Right lobe of liver (tissue), 6 donors: ENCODE results near the gene GALNT10. TPM values are rescaled to one million over a fixed set of nuclear protein-coding genes. Genes with fewer than 3 reads are reported as not detected.

Experiments used
- ATAC-seq, 4 donors: fragments of 200-7000 bp; cut with Tn5 transposase; one replicate each; pipeline ENCODE4 v1.9.1; 2020; ENCODE audit warnings: mild to moderate bottlenecking in 4 of 4, moderate library complexity in 4 of 4
- DNase-seq, 3 donors: peaks; one replicate each; pipeline ENCODE4 v3.0.0-alpha.2; 2020
- H3K27ac ChIP-seq, 3 donors: fragments of 200-600 bp; one replicate each; pipeline ENCODE4 v1.8.0; 2022
- H3K27me3 ChIP-seq, 2 donors: fragments of 200-600 bp; one replicate each; pipeline ENCODE4 v1.8.0; 2022
- H3K36me3 ChIP-seq, 4 donors: fragments of 200-600 bp; sonication (generic) in 1 of 4; one replicate each; pipeline versions ENCODE4 v1.5.1 to v1.8.0; 2017 to 2022; ENCODE audit warnings: control low read depth in 1 of 4
- H3K4me1 ChIP-seq, 4 donors: fragments of 200-600 bp; sonication (generic) in 1 of 4; one replicate each; pipeline versions ENCODE4 v1.5.1 to v1.8.0; 2017 to 2022; ENCODE audit warnings: control low read depth in 1 of 4
- H3K4me3 ChIP-seq, 3 donors: fragments of 200-600 bp; one replicate each; pipeline ENCODE4 v1.8.0; 2022
- H3K9me3 ChIP-seq, 4 donors: fragments of 200-600 bp; sonication (generic) in 1 of 4; one replicate each; pipeline versions ENCODE4 v1.5.1 to v1.8.0; 2017 to 2022; ENCODE audit warnings: control low read depth in 1 of 4
- CTCF ChIP-seq, 4 donors: fragments of 200-600 bp in 3 of 4; fragments of 450-650 bp in 1 of 4; IDR thresholded peaks; one replicate each; pipeline versions ENCODE4 v1.5.1 to v1.8.0; 2016 to 2022; ENCODE audit warnings: antibody characterized with exemption in 4 of 4, mild to moderate bottlenecking in 2 of 4
- POLR2A ChIP-seq: fragments of 450-650 bp; IDR thresholded peaks from one replicate; pipeline ENCODE4 v1.6.1; 2017; ENCODE audit warnings: antibody characterized with exemption, mild to moderate bottlenecking
- WGBS: methylation state at CpG from one replicate; pipeline ENCODE4 v1.1.6; 2018; ENCODE audit warnings: low coverage, low lambda C conversion rate; ENCODE audit not compliant: insufficient coverage; ENCODE audit errors: missing lambda C conversion rate; 5-methylcytosine and 5-hydroxymethylcytosine counted together
- intact Hi-C, 2 donors: fragments of 100-400 bp; cut with DNase I; formaldehyde crosslinking; loops; one replicate each; pipeline versions ENCODE4 v1.11.2 to v1.14.1; 2022
- total RNA-seq, 6 experiments: library from RNA; depleted of rRNA in 2 of 6; stranded (reverse); fragments of >200 nt in 2 of 6; fragmentation: NEBNext Ultra II Directional in 3 of 6; extraction: Animal tissue kit (Norgen Biotek cat#: 25700) in 3 of 6; gene quantifications; one replicate each; pipeline versions ENCODE4 v1.1.0 to v1.2.4, GENCODE V29; 2016 to 2023
- donor health status: DM: no; HTN: yes; CAD: no.
- donor health status: DM: no; HTN: no; CAD: no.
- donor health status: DM: no; HTN: no; CAD: no.
- donor health status: DM: no; HTN: yes; CAD: no.
- donor health status: DM: no; HTN: yes; CAD: no.

The GALNT10 gene
- total RNA-seq, 6 experiments from 2014 or later = 4.0 to 9.7 (median 7.1) TPM

GRCh38 chr5:154273028-154273617, 82.6 kb downstream of the GALNT10 start:
- Histone ChIP-seq H3K4me3 (no peak overlapping the region), H3K27ac (no peak overlapping the region), H3K36me3 (no peaks in the 10 kb centered on the region), H3K9me3 (no peaks in the 10 kb centered on the region), H3K27me3 (no peaks in the 10 kb centered on the region), H3K4me1 (peaks cover 0 to 12% (median 0%) of the 10 kb centered on the region in 4 donors)
- intact Hi-C loops = no loop called here
- TF ChIP-seq POLR2A = no peak
- TF ChIP-seq CTCF (IDR thresholded peaks at IDR 0.05) = no peak
- no peak for DNase-seq
- 39% methylated on average over 3 of the region's 3 CpGs for WGBS
- peak; percentile 46 to 67 (median 64) for ATAC-seq

DNA sequence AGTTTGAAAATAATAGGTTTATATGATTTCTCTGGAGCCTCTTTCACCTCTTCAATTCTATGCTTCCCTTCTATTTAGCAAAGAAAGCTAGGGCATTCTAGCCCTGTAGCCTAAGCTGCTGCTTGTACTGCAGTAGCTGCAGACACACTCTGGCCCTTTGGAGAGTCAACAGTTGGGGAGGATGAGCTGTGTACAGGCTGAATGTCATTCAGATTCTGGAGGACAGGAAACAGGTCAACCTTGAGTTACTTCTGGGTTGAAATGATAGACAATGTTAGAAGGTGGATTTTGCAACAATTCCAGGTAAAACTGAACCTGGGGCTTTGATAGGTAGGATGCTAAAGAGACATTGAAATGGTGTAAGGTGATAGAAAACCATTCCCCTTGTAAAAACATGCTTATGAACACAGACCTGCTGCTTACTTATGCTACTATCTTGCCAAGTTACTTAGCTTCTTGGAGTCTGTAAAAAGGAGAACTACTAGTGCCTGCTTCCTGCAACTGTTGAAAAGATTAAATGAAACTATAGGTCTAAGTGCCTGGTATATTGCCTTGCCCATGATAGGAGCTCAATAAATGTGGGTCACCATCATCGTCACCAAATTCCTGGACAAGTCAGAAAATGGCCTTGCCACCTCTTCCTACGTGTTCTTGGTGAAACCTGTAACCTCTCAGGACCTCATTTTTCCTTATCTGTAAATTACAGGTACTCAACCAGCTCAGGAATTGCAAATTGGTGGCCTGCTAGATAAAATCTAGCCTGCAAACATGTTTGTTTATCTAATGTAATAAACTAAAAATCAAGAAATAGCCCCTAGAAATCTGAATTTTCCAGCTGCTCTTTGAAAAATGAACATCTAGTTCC, 83.7 kb downstream of the GALNT10 start:
- WGBS = 80% methylated on average over 2 of the region's 2 CpGs
- Histone ChIP-seq H3K27me3 (no peaks in the 10 kb centered on the region), H3K4me1 (peaks cover 0 to 12% (median 0%) of the 10 kb centered on the region in 4 donors), H3K36me3 (no peaks in the 10 kb centered on the region), H3K27ac (no peak overlapping the region), H3K4me3 (no peak overlapping the region), H3K9me3 (no peaks in the 10 kb centered on the region)
- peak in 1 of 4 donors; percentile 16 for ATAC-seq
- intact Hi-C loops = no loop called here
- TF ChIP-seq CTCF (IDR thresholded peaks at IDR 0.05) = no peak
- TF ChIP-seq POLR2A = no peak
- DNase-seq = no peak

GRCh38 chr5:154274828-154275185, 84.3 kb downstream of the GALNT10 start:
- intact Hi-C loops = no loop called here
- WGBS = 52% methylated on average over 3 of the region's 4 CpGs
- ATAC-seq (no peak), DNase-seq (no peak)
- peaks cover 0 to 12% (median 0%) of the 10 kb centered on the region in 4 donors for H3K4me1 ChIP-seq
- TF ChIP-seq CTCF (IDR thresholded peaks at IDR 0.05) (no peak), POLR2A (no peak)
- H3K27me3 ChIP-seq = no peaks in the 10 kb centered on the region
- no peaks in the 10 kb centered on the region for H3K36me3 ChIP-seq
- H3K4me3 ChIP-seq = no peak overlapping the region
- no peaks in the 10 kb centered on the region for H3K9me3 ChIP-seq
- H3K27ac ChIP-seq = no peak overlapping the region

DNA sequence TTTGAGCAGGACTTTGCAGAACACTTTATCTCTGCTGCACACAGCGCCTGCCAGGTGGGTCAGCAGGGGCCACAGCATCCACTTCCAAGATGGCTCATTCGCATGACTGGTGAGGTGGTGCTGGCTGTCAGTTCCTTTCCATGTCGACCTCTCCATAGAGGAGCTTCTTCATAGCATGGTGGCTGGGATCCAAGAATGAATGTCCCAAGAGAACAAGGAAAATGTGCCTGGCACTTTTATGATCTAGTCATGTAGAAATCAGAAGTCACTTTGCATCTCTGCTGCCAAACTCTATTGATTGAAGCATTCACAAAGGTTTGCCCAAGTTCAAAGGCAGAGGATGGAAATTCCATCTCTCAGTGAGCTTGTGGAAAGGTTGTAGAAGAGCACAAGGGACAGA, 85.0 kb downstream of the GALNT10 start:
- H3K4me1 ChIP-seq = peaks cover 0 to 12% (median 0%) of the 10 kb centered on the region in 4 donors
- ATAC-seq (no peak), DNase-seq (no peak)
- H3K4me3 ChIP-seq = no peak overlapping the region
- H3K9me3 ChIP-seq = no peaks in the 10 kb centered on the region
- WGBS = 93% methylated on average over 3 of the region's 3 CpGs
- no peaks in the 10 kb centered on the region for H3K27me3 ChIP-seq
- no peak overlapping the region for H3K27ac ChIP-seq
- intact Hi-C loops = no loop called here
- H3K36me3 ChIP-seq = no peaks in the 10 kb centered on the region
- no peak for TF ChIP-seq POLR2A
- TF ChIP-seq CTCF (IDR thresholded peaks at IDR 0.05) = no peak
